WTC11 (cell line): Measurements from ENCODE around the gene DKK3. TPM values are rescaled to one million over a fixed set of nuclear protein-coding genes. Genes with fewer than 3 reads are reported as not detected.

Experiments used
- ATAC-seq: fragments of 200-7000 bp; cut with Tn5 transposase; 2 replicates; pipeline ENCODE4 v1.10.0; 2021; ENCODE audit warnings: mild to moderate bottlenecking, moderate library complexity
- Bru-seq: library from RNA; stranded (reverse); fragments of 400-500 nt; gene quantifications from one replicate; lab custom pipeline; 2021; lab: Mats Ljungman, UMichigan
- CTCF ChIA-PET: fragments of 300-600 bp; sonication (Branson Sonifier 250); formaldehyde crosslinking; loops from one replicate; lab custom pipeline; 2021; ENCODE audit warnings: antibody characterized with exemption; lab: Charles Lee
- POLR2A ChIA-PET: fragments of 350-600 bp; sonication (Branson Sonifier 250); formaldehyde crosslinking; loops from one replicate; lab custom pipeline; 2021; ENCODE audit warnings: antibody characterized with exemption; lab: Charles Lee
- DNase-seq: peaks from one replicate; pipeline ENCODE4 v3.0.0; 2021; ENCODE audit warnings: low spot score
- H3K27ac Mint-ChIP-seq: 2 replicates; pipeline ENCODE4 v1.8.0; 2021; ENCODE audit warnings: mixed read lengths
- H3K27me3 Mint-ChIP-seq: 2 replicates; pipeline ENCODE4 v1.8.0; 2021; ENCODE audit warnings: low read depth, mild to moderate bottlenecking, moderate library complexity, mixed read lengths
- H3K36me3 Mint-ChIP-seq: 2 replicates; pipeline ENCODE4 v1.8.0; 2021; ENCODE audit warnings: mixed read lengths
- H3K4me1 Mint-ChIP-seq: 2 replicates; pipeline ENCODE4 v1.8.0; 2022; ENCODE audit warnings: mixed read lengths
- H3K4me3 Mint-ChIP-seq: 2 replicates; pipeline ENCODE4 v1.8.0; 2021; ENCODE audit warnings: mild to moderate bottlenecking, moderate library complexity, mixed read lengths
- H3K9me3 Mint-ChIP-seq: 2 replicates; pipeline ENCODE4 v1.8.0; 2021; ENCODE audit warnings: mixed read lengths
- FOXP1 ChIP-seq: sonication (generic); formaldehyde crosslinking; IDR thresholded peaks from 2 replicates; pipeline ENCODE4 v1.8.0; 2022; ENCODE audit warnings: missing genetic modification reagents, mild to moderate bottlenecking, moderate library complexity, borderline replicate concordance
- HMGXB4 ChIP-seq: sonication (generic); formaldehyde crosslinking; IDR thresholded peaks from 2 replicates; pipeline ENCODE4 v1.8.1; 2023; ENCODE audit warnings: mild to moderate bottlenecking, moderate library complexity, missing genetic modification reagents
- NFE2L1 ChIP-seq: sonication (generic); formaldehyde crosslinking; IDR thresholded peaks from 2 replicates; pipeline ENCODE4 v1.8.1; 2023; ENCODE audit warnings: missing genetic modification reagents
- STAT6 ChIP-seq: sonication (generic); formaldehyde crosslinking; conservative IDR thresholded peaks from 2 replicates; pipeline ENCODE4 v1.8.1; 2023; ENCODE audit warnings: mild to moderate bottlenecking, low read depth, missing genetic modification reagents, moderate library complexity
- TP53 ChIP-seq: sonication (generic); formaldehyde crosslinking; IDR thresholded peaks from 2 replicates; pipeline ENCODE4 v1.8.1; 2023; ENCODE audit warnings: mild to moderate bottlenecking, missing genetic modification reagents
- ZNF121 ChIP-seq: sonication (generic); formaldehyde crosslinking; IDR thresholded peaks from 2 replicates; pipeline ENCODE4 v1.8.0; 2023; ENCODE audit warnings: missing genetic modification reagents
- ZNF232 ChIP-seq: sonication (generic); formaldehyde crosslinking; IDR thresholded peaks from 2 replicates; pipeline ENCODE4 v1.8.0; 2022; ENCODE audit warnings: mild to moderate bottlenecking, missing genetic modification reagents
- ZNF425 ChIP-seq: fragments of 250-450 bp; sonication (Bioruptor Pico); conservative IDR thresholded peaks from 2 replicates; pipeline ENCODE4 v1.9.0; 2021; ENCODE audit warnings: mild to moderate bottlenecking
- ZNF532 ChIP-seq: fragments of 250-450 bp; sonication (Bioruptor Pico); IDR thresholded peaks from 2 replicates; pipeline ENCODE4 v1.9.0; 2021; ENCODE audit warnings: mild to moderate bottlenecking, borderline replicate concordance
- long read RNA-seq, 3 experiments: library from RNA in 1 of 3; library from capped mRNA in 1 of 3; library from polyadenylated mRNA in 1 of 3; unstranded in 2 of 3; stranded (forward) in 1 of 3; transcript quantifications; one replicate each; pipeline ENCODE4 v2.0.0, GENCODE V29; 2021
- total RNA-seq: library from RNA; stranded (reverse); gene quantifications from 3 replicates; pipeline ENCODE4 v1.2.3, GENCODE V29; 2021

The DKK3 gene
- 17.6 to 21.3 TPM (median 20.6 TPM) in 3 replicates for total RNA-seq
- percentile 63 among the genes with signal in this experiment for Bru-seq, nascent RNA
- long read RNA-seq, experiment 1, transcript DKK3-202 (8 exons, 2,650 nt), result minor isoform, 18 of 108 reads
- long read RNA-seq, experiment 1, transcript DKK3-201 (8 exons, 2,636 nt), result major isoform, 46 of 108 reads
- long read RNA-seq, experiment 1, partial matches to known transcripts, result 18 of 108 reads
- long read RNA-seq, experiment 1, other reads (novel, unspliced or antisense), result 25 of 108 reads
- long read RNA-seq, experiment 2, transcript DKK3-201 (8 exons, 2,636 nt), result major isoform, 9 of 32 reads
- long read RNA-seq, experiment 2, transcript DKK3-202 (8 exons, 2,650 nt), result minor isoform, 5 of 32 reads
- long read RNA-seq, experiment 2, partial matches to known transcripts, result 4 of 32 reads
- long read RNA-seq, experiment 2, other reads (novel, unspliced or antisense), result 14 of 32 reads
- long read RNA-seq, experiment 3, partial matches to known transcripts, result 2 of 5 reads
- long read RNA-seq, experiment 3, other reads (novel, unspliced or antisense), result 3 of 5 reads

- ATAC-seq (peak; percentile 13), DNase-seq (peak; percentile 48)
- no peak for TF ChIP-seq TP53 (CRISPR knock-in tag)
- TF ChIP-seq FOXP1 (CRISPR knock-in tag), result 0 out of 2 replicates have a peak, but pooled peaks have one; percentile 47
- no peak for TF ChIP-seq STAT6 (CRISPR knock-in tag)
- peak; percentile 35; the same call in 1 of the 2 replicates for TF ChIP-seq ZNF232
- no peak for TF ChIP-seq ZNF425
- 0 out of 2 replicates have a peak, but pooled peaks have one; percentile 47 for TF ChIP-seq NFE2L1 (CRISPR knock-in tag)
- TF ChIP-seq ZNF121 (CRISPR knock-in tag), result 0 out of 2 replicates have a peak, but pooled peaks have one; percentile 2
- TF ChIP-seq ZNF532 (CRISPR knock-in tag), result no peak
- peak; percentile 38; the same call in 1 of the 2 replicates for TF ChIP-seq HMGXB4 (CRISPR knock-in tag)
- ChIA-PET CTCF (interaction anchor here (0.6 to 3.5 kb wide), 12 partner anchors 9 to 980 kb away, joined by 3 to 36 read pairs (median 4); no protein-coding TSS in a partner anchor), POLR2A (interaction anchor here (0.7 to 0.9 kb wide), 2 partner anchors 9 to 36 kb away, joined by 3 read pairs; no protein-coding TSS in a partner anchor)
- no peaks in the 10 kb centered on the region for H3K36me3 Mint-ChIP-seq
- peak within 1 kb of the TSS; percentile 71 for H3K27ac Mint-ChIP-seq
- H3K27me3 Mint-ChIP-seq, result peaks cover 37% of the 10 kb centered on the region
- peaks cover 19% of the 10 kb centered on the region for H3K4me1 Mint-ChIP-seq
- peak within 1 kb of the TSS; percentile 92 for H3K4me3 Mint-ChIP-seq
- H3K9me3 Mint-ChIP-seq, result no peaks in the 10 kb centered on the region
These were observed at the start of gene DKK3 for GRCh38 chr11:12007769-12008737. DKK3 (minus strand) TSS chr11:12008626; CDS start chr11:12008582, 44 bp downstream.
